Measurements from ENCODE around the gene DST. TPM values are rescaled to one million over a fixed set of nuclear protein-coding genes. Genes with fewer than 3 reads are reported as not detected.

DST gene
- total RNA-seq, 1 donor = 573 TPM

DNA sequence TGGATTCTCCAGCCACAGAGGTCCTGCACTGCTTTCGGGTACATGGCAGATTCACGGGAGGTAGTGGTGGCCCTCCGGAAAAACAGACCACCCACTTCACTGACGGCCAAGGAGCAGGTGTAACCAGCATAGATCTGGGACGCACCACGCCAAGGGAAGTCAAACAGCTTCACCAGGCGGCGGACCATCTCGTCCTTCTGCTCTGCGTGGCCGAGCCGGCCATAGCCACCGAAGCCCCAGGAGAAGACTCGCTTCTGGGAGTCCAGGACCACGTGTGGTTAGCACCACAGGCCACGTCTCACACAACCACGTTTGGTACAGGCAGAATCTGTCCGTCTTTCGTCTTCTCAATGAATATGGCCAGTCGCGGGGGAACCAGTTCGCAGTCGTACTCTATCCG lies 210.5 kb downstream of the DST start:
- TF ChIP-seq, protein P1, sequence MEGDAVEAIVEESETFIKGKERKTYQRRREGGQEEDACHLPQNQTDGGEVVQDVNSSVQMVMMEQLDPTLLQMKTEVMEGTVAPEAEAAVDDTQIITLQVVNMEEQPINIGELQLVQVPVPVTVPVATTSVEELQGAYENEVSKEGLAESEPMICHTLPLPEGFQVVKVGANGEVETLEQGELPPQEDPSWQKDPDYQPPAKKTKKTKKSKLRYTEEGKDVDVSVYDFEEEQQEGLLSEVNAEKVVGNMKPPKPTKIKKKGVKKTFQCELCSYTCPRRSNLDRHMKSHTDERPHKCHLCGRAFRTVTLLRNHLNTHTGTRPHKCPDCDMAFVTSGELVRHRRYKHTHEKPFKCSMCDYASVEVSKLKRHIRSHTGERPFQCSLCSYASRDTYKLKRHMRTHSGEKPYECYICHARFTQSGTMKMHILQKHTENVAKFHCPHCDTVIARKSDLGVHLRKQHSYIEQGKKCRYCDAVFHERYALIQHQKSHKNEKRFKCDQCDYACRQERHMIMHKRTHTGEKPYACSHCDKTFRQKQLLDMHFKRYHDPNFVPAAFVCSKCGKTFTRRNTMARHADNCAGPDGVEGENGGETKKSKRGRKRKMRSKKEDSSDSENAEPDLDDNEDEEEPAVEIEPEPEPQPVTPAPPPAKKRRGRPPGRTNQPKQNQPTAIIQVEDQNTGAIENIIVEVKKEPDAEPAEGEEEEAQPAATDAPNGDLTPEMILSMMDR (IDR thresholded peaks at IDR 0.05; ENCODE audit: extremely low read depth, low read depth, low read length) = no peak
- H3K27ac ChIP-seq (ENCODE audit: low read depth, low read length) = no peak overlapping the region
- H2AFZ ChIP-seq (ENCODE audit: low read length) = no peak overlapping the region
- peaks cover 5% of the 10 kb centered on the region for H3K27me3 ChIP-seq (ENCODE audit: insufficient read depth, low read length)
- no peak overlapping the region for H3K4me2 ChIP-seq (ENCODE audit: insufficient read depth, low read length)
- no peaks in the 10 kb centered on the region for H3K36me3 ChIP-seq (ENCODE audit: insufficient read depth, low read length)
- no peaks in the 10 kb centered on the region for H3K79me2 ChIP-seq (ENCODE audit: insufficient read depth, low read length)
- no peak overlapping the region for H3K4me3 ChIP-seq (ENCODE audit: insufficient read depth, low read length)
- H4K20me1 ChIP-seq (ENCODE audit: insufficient read depth, low read length) = no peaks in the 10 kb centered on the region
- H3K9me3 ChIP-seq (ENCODE audit: low read depth, low read length) = no peaks in the 10 kb centered on the region
- no peaks in the 10 kb centered on the region for H3K4me1 ChIP-seq (ENCODE audit: insufficient read depth, low read length)
- no peak for DNase-seq (ENCODE audit: insufficient read length, low spot score, missing footprints)

DNA sequence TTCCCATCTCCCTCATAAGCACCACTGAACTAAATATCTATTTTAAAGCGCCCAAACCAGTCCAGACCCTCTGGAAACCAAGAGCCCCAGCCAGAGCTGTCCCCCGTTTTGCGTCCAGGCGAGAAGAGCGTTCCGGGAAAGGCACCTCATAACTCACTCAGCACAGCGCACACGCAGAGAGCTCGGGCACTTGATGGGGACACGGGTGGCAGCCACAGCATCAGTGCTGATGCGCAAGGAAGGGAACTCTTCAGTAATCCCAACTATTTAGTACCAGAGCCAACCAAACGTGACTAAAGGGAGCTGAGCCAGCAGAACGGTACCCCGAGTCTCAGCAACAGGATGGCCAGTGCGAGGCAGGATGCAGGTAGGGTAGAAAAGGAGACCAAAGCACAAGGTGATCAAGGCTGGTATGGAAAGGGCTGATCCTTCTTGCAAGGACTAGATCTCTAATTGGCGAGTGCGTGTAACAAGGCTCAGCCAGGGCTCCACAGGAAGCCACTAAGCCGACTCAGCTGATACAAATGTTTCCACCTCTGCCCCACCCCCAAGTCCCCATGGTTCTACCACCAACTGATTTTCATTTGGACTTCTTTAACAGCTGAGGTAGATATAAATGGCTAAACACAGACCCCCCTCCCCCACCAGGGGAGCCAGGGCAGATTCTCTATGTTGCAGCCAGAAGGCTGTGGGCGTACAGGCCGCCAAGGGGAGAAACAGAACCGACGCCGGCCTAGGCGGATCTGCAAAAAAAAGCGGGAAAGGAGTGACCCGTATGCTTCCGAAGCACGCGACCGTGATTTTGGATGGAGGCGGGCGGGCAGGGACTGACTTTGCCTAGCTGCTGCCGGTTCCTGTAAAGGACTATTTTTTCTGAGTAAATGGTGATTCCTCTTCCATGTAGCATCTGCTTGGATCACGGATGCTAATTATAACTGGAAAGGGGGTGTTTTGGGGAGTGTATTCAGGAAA lies 211.8 kb downstream of the DST start:
- TF ChIP-seq, protein P1 (IDR thresholded peaks at IDR 0.05; ENCODE audit: extremely low read depth, low read depth, low read length) = no peak
- H4K20me1 ChIP-seq (ENCODE audit: insufficient read depth, low read length) = no peaks in the 10 kb centered on the region
- H3K79me2 ChIP-seq (ENCODE audit: insufficient read depth, low read length) = no peaks in the 10 kb centered on the region

GRCh38 chr6:56424542-56425083 lies 218.1 kb downstream of the DST start:
- no peak overlapping the region for H3K4me2 ChIP-seq (ENCODE audit: insufficient read depth, low read length)
- no peak for DNase-seq (ENCODE audit: insufficient read length, low spot score, missing footprints)
- H3K27me3 ChIP-seq (ENCODE audit: insufficient read depth, low read length) = peaks cover 10% of the 10 kb centered on the region
- TF ChIP-seq, protein P1 (IDR thresholded peaks at IDR 0.05; ENCODE audit: extremely low read depth, low read depth, low read length) = no peak
- no peak overlapping the region for H2AFZ ChIP-seq (ENCODE audit: low read length)
- H3K36me3 ChIP-seq (ENCODE audit: insufficient read depth, low read length) = no peaks in the 10 kb centered on the region
- H3K27ac ChIP-seq (ENCODE audit: low read depth, low read length) = no peak overlapping the region
- H3K4me3 ChIP-seq (ENCODE audit: insufficient read depth, low read length) = no peak overlapping the region
- H3K9me3 ChIP-seq (ENCODE audit: low read depth, low read length) = no peaks in the 10 kb centered on the region
- H3K79me2 ChIP-seq (ENCODE audit: insufficient read depth, low read length) = no peaks in the 10 kb centered on the region
- H4K20me1 ChIP-seq (ENCODE audit: insufficient read depth, low read length) = no peaks in the 10 kb centered on the region
- H3K4me1 ChIP-seq (ENCODE audit: insufficient read depth, low read length) = peaks cover 4% of the 10 kb centered on the region

More for the DNA sequence above, 211.8 kb downstream of the DST start:
- no peak overlapping the region for H2AFZ ChIP-seq (ENCODE audit: low read length)
- no peaks in the 10 kb centered on the region for H3K9me3 ChIP-seq (ENCODE audit: low read depth, low read length)
- H3K4me2 ChIP-seq (ENCODE audit: insufficient read depth, low read length) = no peak overlapping the region
- no peak for DNase-seq (ENCODE audit: insufficient read length, low spot score, missing footprints)
- no peaks in the 10 kb centered on the region for H3K36me3 ChIP-seq (ENCODE audit: insufficient read depth, low read length)
- no peak overlapping the region for H3K27ac ChIP-seq (ENCODE audit: low read depth, low read length)
- H3K27me3 ChIP-seq (ENCODE audit: insufficient read depth, low read length) = peaks cover 5% of the 10 kb centered on the region
- no peak overlapping the region for H3K4me3 ChIP-seq (ENCODE audit: insufficient read depth, low read length)
- no peaks in the 10 kb centered on the region for H3K4me1 ChIP-seq (ENCODE audit: insufficient read depth, low read length)

GRCh38 chr6:56424064-56424463 lies 218.6 kb downstream of the DST start:
- Histone ChIP-seq H3K36me3 (ENCODE audit: insufficient read depth, low read length) (no peaks in the 10 kb centered on the region), H3K4me1 (ENCODE audit: insufficient read depth, low read length) (peaks cover 4% of the 10 kb centered on the region), H2AFZ (ENCODE audit: low read length) (no peak overlapping the region), H3K4me2 (ENCODE audit: insufficient read depth, low read length) (no peak overlapping the region), H3K27me3 (ENCODE audit: insufficient read depth, low read length) (peaks cover 10% of the 10 kb centered on the region), H3K4me3 (ENCODE audit: insufficient read depth, low read length) (no peak overlapping the region), H4K20me1 (ENCODE audit: insufficient read depth, low read length) (no peaks in the 10 kb centered on the region), H3K79me2 (ENCODE audit: insufficient read depth, low read length) (no peaks in the 10 kb centered on the region), H3K9me3 (ENCODE audit: low read depth, low read length) (no peaks in the 10 kb centered on the region), H3K27ac (ENCODE audit: low read depth, low read length) (no peak overlapping the region)
- TF ChIP-seq, protein P1 (IDR thresholded peaks at IDR 0.05; ENCODE audit: extremely low read depth, low read depth, low read length) = no peak
- DNase-seq (ENCODE audit: insufficient read length, low spot score, missing footprints) = no peak
